ENCODE data around the gene RSPH4A. TPM values are rescaled to one million over a fixed set of nuclear protein-coding genes. Genes with fewer than 3 reads are reported as not detected.

The RSPH4A gene
- total and polyA plus RNA-seq, 2 of the 4 experiments (the other 2 are of a cell fraction): under 0.01 to 0.19 TPM

- H3K9ac ChIP-seq (ENCODE audit: low read depth, low read length): no peak overlapping the region
- no peak overlapping the region for H2BK15ac ChIP-seq (ENCODE audit: low read depth, low read length)
- H2AFZ ChIP-seq (replicated peaks; ENCODE audit: low read length, poor library complexity): no peak overlapping the region
- no TSS peak for BruUV-seq (replicated peaks)
- H3K23ac ChIP-seq (ENCODE audit: low read depth, low read length): no peak overlapping the region
- no peak overlapping the region for H3K4ac ChIP-seq (ENCODE audit: low read depth, low read length)
- no peaks in the 10 kb centered on the region for H3K9me1 ChIP-seq (ENCODE audit: insufficient read depth, low read length)
- TF ChIP-seq NFE2L2 (IDR thresholded peaks at IDR 0.05; ENCODE audit: low read depth, low read length) (no peak), SMC3 (IDR thresholded peaks at IDR 0.05; ENCODE audit: low read depth, low read length) (no peak), POLR2A (IDR thresholded peaks at IDR 0.05; ENCODE audit: low read depth, low read length) (no peak), CHD1 (IDR thresholded peaks at IDR 0.05; ENCODE audit: low read depth, low read length) (no peak), MAZ (IDR thresholded peaks at IDR 0.05; ENCODE audit: borderline replicate concordance, low read depth, low read length) (no peak), MXI1 (IDR thresholded peaks at IDR 0.05; ENCODE audit: borderline replicate concordance, low read depth, low read length) (no peak), BHLHE40 (IDR thresholded peaks at IDR 0.05; ENCODE audit: low read depth, low read length) (no peak), ELK1 (IDR thresholded peaks at IDR 0.05; ENCODE audit: borderline replicate concordance, low read depth, low read length) (no peak), USF2 (IDR thresholded peaks at IDR 0.05; ENCODE audit: low read depth, low read length) (no peak), MAFK (IDR thresholded peaks at IDR 0.05; ENCODE audit: low read depth, low read length) (no peak), FOS (IDR thresholded peaks at IDR 0.05; ENCODE audit: low read depth, low read length) (no peak), CEBPB (IDR thresholded peaks at IDR 0.05; ENCODE audit: low read depth, low read length) (no peak), RCOR1 (IDR thresholded peaks at IDR 0.05; ENCODE audit: insufficient replicate concordance, low read length) (no peak), RFX5 (IDR thresholded peaks at IDR 0.05; ENCODE audit: low read depth, low read length) (no peak), RAD21 (IDR thresholded peaks at IDR 0.05; ENCODE audit: low read length) (no peak), CTCF (conservative IDR thresholded peaks at IDR 0.05; ENCODE audit: low read depth, low read length) (no peak)
- no peak overlapping the region for H4K91ac ChIP-seq (ENCODE audit: insufficient read depth, low read depth, low read length)
- intact Hi-C loops (cut with micrococcal nuclease) (loop anchor here (1.0 kb wide), 1 partner anchor 17 kb away; no protein-coding TSS in a partner anchor), dilution Hi-C loops (cut with HindIII; ENCODE audit: low sequenced_read_pairs, unreplicated experiment) (no loop called here), in situ Hi-C loops (cut with MboI; ENCODE audit: low sequenced_read_pairs) (no loop called here)
- no peaks in the 10 kb centered on the region for H4K20me1 ChIP-seq (ENCODE audit: insufficient read depth, low read length)
- ChIA-PET CTCF (no interaction called here), POLR2A (ENCODE audit: unreplicated experiment) (no interaction called here)
- no peak for DNase-seq
- no peak overlapping the region for H3K14ac ChIP-seq (replicated peaks; ENCODE audit: low read depth, low read length)
- no peak overlapping the region for H2AK5ac ChIP-seq (ENCODE audit: low read depth, low read length)
- H3K4me1 ChIP-seq (ENCODE audit: control insufficient read depth, insufficient read depth, low read length): 0 out of 2 replicates have a peak, but pooled peaks cover 1% of the 10 kb centered on the region
- H3K4me2 ChIP-seq (ENCODE audit: low read depth, low read length): no peak overlapping the region
- no peak overlapping the region for H2BK5ac ChIP-seq (ENCODE audit: low read depth, low read length, poor library complexity, severe bottlenecking)
- no peak overlapping the region for H3K27ac ChIP-seq (ENCODE audit: insufficient read depth, low read length)
- H3K18ac ChIP-seq (ENCODE audit: low read depth, low read length): no peak overlapping the region
- H2AK9ac ChIP-seq (replicated peaks; ENCODE audit: low read depth, low read length, poor library complexity): no peak overlapping the region
- no peaks in the 10 kb centered on the region for H3K9me3 ChIP-seq (ENCODE audit: control insufficient read depth, insufficient read depth, low read length)
- no peak overlapping the region for H3K4me3 ChIP-seq (ENCODE audit: insufficient read depth, low read depth, low read length)
- H3K36me3 ChIP-seq (ENCODE audit: control insufficient read depth, insufficient read depth, low read length): no peaks in the 10 kb centered on the region
- no peaks in the 10 kb centered on the region for H3K27me3 ChIP-seq (ENCODE audit: control insufficient read depth, insufficient read depth, low read length)
- H2BK20ac ChIP-seq (ENCODE audit: low read depth, low read length): no peak overlapping the region
- H3K56ac ChIP-seq (ENCODE audit: extremely low read depth, insufficient read depth, low read length): no peak overlapping the region
- H4K5ac ChIP-seq (ENCODE audit: low read depth, low read length): no peak overlapping the region
- no CpG with 5 or more reads among the region's 4 CpGs for WGBS, 2 experiments (ENCODE audit: extremely low coverage in 2 of 2, insufficient read length in 1 of 2)
- H4K8ac ChIP-seq (ENCODE audit: low read depth in 2 of 2, low read length in 2 of 2): no peak overlapping the region
- ATAC-seq (ENCODE audit: low read depth): no peak
- H3K79me1 ChIP-seq (ENCODE audit: low read depth in 1 of 2, low read length in 2 of 2): no peaks in the 10 kb centered on the region
- H2BK120ac ChIP-seq (ENCODE audit: low read depth, low read length): no peak overlapping the region
Observed at GRCh38 chr6:116611056-116611455, 5.2 kb upstream of the RSPH4A start.

All from IMR-90 (cell line).